Hindlimb muscle (tissue), 1 donor: ENCODE results near the gene RPS19. TPM values are rescaled to one million over a fixed set of nuclear protein-coding genes. Genes with fewer than 3 reads are reported as not detected.
A peak's percentile ranks its signal among the peaks of the same experiment; 100 is the strongest.

Experiments used
- DNase-seq: peaks from one replicate; pipeline ENCODE4 v3.0.0-alpha.2; 2013
- polyA plus RNA-seq: library from polyadenylated mRNA; unstranded; fragments of 120-200 nt; gene quantifications from one replicate; pipeline ENCODE4 v1.2.1, GENCODE V29; 2013; ENCODE audit not compliant: insufficient read length

The RPS19 gene
- polyA plus RNA-seq, result 2,264 TPM

DNA sequence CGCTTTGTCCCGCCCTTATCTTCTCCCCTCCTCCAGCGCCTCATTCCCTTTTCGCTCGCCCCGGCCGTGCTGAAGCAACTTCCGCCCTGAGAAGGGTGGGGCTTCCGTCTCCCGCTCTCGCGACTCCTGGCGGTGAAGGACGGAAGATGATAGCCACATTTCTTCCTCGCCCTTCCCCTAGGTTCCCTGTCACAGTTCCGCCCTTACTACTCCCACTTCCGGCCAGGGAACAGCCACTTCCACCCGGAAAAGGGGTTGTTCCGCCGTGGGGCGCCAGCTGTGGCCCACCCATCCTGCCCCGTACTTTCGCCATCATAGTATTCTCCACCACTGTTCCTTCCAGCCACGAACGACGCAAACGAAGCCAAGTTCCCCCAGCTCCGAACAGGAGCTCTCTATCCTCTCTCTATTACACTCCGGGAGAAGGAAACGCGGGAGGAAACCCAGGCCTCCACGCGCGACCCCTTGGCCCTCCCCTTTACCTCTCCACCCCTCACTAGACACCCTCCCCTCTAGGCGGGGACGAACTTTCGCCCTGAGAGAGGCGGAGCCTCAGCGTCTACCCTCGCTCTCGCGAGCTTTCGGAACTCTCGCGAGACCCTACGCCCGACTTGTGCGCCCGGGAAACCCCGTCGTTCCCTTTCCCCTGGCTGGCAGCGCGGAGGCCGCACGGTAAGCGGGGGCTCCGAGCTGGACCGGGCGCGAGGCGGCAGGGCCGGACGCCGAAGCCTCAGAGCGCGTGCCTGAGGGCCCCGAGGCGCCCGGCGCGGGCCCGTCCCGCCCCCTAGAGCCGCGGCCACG is at the start of gene RPS19:
Gene RPS19 (plus strand): TSS at position 638 of the 801 bp plus-strand sequence. CDS start 520 bp downstream, outside the sequence.
- DNase-seq, result peak; percentile 100

DNA sequence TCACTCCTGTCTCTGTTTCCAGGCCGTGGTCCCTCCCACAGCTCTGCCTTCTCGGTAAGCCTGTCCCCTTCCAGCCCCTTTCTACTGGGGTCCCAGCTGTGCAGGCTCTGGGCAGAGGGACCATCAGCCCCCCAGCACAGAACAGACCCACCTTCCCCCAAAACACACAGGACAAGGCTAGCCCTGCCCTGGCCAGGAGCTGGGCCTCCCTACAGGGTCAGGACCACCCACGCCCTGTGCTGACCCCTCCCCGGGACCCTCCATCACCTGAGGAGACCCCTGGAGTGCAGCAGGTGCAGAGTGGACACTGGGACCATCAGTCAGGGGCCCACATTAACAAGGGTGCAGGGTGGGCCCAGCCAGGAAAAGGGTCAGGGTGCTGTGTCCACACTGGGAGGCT is 49.8 kb upstream of the RPS19 start:
- DNase-seq, result no peak

DNA sequence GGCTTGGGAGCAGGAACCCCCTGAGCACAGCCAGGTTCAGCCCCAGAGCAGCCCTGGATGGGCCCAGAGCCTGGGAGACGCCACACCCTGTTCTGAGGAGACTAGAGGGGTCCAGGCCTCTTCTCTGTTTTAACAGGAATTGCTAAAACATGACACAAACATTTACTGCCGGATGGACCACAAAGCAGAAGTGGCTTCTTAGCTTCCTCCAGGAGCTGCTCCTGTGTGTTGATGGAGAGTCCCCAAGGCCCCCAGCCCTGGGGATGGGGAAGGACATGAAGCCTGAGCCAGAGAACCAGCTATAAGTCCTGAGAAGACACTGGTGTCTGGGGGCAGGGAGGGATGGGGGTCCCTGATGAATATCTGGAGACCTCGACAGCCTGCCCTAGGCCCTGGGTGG is 49.0 kb upstream of the RPS19 start:
- no peak for DNase-seq

DNA sequence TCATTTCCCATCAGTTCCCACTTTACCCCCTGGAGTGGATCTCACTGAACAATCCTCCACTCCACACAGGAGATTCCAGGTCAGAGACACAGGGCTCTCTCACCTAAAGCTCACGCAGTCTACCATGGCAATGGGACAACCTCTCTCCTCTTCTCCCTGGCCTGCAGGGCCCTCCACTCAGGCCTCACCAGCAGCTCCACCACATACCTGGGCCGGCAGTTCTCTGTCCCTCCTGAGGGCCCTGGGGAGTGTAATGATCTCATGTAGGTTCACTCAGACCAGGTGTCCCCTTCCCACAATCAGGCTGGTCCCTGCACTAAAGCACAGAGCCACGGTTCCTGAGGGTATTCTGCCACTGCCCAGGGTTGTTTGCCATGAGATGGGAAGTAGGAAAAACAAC is 48.1 kb upstream of the RPS19 start:
- no peak for DNase-seq

DNA sequence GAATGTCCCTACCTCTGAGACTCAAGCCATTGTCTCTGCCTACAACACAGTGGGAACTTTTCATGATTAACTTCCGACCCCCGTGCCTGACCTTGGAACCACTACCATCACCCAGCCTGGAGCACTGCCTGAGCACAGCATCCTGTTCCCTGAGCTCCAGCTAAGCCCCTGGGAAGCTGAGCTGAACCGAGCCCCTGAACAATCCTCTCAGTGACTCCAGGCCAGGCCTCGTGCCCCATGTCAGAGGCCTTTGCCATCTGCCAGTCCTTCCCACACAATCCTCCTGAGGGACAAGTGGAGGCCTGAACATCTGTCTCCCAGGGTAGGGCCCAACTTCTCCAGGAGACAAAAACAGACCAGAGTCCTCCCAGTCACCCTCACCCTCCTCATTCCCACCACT is 46.1 kb upstream of the RPS19 start:
- no peak for DNase-seq

DNA sequence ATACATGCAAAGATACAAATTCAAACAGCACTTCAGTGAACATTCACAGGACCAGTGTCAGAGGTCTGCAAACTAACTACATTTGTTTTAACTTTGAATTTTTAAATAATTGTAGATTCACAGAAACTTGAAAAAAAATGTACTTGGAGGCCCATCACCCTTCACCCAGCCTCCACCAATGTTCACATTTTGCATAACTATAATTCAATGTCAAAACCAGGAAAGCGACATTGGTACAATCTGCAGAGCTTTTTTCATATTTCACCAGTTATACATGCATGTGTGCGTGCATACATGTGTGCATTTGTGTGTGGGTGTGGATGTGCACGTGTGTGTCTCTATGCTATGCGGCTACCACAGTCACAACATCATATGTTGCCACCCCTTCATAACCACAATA is 44.8 kb upstream of the RPS19 start:
- DNase-seq, result no peak

DNA sequence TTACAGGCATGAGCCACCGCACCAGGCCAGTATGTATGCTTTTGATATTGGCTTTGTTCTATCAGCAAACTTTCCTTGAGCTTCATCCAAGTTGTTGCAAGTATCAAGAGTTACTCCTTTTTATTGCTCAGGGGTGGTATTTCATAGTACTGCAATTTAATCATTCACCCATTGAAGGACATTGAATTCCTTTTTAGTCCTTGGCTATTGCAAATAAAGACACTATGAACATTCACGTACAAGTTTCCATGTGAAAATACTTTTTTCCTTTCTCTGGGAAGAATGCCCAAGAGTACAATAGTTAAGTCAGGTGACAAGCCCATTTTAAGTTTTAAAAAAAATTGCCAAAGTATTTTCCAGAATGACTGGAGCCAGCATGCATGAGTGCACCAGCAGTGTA is 43.3 kb upstream of the RPS19 start:
- DNase-seq, result no peak

DNA sequence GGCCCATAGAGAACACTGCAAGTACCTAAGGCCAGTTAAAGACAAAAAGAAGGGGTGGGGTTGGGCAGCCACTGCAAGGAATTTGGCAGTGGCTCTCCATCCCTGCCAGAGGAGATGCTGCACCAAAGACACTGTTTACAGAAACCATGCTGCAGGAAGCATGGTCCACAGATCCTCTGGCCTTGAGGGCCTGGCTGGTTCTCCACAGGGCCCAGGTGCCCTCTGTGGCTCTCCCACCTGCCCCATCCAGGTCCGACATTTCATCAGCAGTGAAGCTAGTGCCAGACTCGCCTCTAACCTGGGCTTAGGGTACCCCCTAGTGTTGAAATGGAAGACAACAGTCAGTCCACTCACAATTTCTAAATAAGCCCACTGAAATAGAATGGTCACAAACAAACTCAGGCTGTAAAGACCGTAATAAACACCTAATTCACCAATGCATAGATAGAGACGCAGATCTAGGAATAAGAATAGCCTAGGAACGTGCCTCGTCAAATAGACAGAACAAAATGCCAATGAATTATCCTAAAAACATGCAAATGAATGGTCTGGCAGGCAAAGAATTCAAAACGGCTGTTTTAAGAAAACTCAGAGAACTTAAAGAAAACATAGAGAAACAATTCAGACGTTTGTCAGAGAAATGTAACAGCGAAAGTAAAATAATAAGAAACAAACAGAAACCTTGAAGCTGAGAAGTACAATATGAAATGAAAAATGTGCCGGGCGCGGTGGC is 38.9 kb upstream of the RPS19 start:
- no peak for DNase-seq

DNA sequence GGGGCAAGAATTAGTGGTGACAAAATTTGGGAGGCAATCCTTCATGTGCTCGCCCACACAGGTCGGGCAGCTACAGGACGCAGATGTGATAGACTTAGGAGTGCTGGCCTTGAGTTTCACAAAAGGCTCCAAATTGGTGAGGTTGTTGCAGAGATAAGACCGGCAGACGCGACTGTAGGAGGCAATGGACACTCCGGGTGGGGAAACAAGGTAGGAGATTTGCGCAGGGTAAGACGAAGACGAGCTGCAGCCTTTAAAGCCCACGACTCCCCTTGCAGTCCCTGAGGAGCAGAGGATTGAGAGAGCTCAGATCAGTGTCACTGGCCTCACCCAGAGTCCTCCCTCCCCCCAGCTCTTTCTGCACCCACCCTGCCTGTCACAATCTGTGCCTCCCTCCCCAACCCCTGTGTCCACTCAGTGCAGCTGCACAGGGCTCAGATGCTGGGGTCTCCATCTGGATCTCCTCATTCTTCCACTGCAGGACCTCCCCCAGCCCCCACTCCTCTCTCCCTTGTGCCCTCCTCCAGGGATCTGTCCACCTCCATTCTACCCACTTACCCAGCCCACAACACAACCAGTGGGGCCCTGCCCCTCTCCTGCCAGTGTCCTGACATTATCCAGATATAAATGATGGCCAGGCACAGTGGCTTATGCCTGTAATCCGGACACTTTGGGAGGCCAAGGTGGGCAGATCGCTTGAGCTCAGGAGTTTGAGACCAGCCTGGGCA is 21.9 kb upstream of the RPS19 start:
- DNase-seq, result no peak

DNA sequence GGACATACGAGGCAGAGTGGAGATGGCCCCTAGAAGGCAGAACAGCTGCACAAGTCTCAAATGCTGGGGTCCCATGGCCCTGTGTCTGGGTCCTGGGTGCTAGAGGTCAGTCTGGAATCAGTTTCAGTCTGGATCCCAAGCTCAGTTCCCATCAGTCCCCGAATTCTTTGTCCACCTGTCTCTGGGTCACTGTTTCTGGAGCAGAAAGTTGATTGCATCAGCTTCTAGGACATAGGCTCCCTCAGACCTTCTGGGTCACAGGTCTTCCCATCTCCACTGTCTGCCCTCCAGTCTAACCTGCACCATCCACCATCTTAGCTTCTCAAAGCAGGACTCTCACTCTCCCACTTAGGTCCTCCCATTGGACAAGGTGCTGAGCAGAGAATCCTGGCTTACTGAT is 20.8 kb upstream of the RPS19 start:
- no peak for DNase-seq

DNA sequence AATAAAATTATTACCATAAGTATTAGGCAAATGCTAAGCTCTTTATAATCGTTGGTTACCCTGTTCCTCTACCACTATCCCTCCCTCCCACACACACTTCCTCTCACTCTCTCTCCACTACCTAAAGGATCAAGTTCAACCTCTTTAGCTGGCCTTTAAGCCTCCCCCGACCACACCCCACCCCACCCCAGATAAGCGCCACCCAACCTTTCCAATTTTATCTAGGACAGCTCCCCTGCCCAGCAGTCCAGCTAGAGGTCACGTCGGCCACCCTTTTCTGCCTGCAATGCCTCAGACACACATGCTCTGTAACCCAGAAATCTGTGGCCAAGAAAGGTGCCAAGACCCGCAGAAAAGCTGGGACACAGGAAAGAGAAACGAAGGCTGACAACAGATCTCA is 16.7 kb upstream of the RPS19 start:
- no peak for DNase-seq

DNA sequence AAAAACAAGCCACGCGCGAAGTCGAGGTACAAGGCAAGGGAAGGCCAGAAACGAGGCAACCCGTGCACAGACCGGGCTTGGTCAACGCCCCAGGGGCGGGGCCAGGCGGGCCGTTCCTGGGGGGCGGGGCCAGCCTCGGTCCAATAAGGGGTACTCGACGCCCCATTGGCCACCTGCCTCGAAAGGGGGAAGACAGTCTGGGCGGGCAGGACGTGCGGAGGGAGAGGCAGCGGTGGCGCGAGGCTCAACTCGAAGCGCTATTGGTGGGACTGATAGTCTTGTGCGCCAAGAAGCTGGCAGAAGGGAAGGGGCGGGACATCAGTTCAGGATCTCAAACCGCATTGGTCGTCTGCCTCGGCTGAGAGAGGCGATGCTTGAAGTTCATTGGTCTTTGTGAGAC is 15.5 kb upstream of the RPS19 start, which contains the start of gene LYPD4:
Gene LYPD4 (minus strand): TSS at position 83 of the 400 bp plus-strand sequence. CDS start 5,398 bp downstream, outside the sequence.
- no peak for DNase-seq

DNA sequence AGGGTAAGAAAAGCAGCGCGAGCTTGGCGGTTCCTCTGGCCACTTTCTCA is 15.2 kb upstream of the RPS19 start, which contains the start of gene DMRTC2:
Gene DMRTC2 (plus strand): TSS at position 42 of the 50 bp plus-strand sequence. CDS start 2,387 bp downstream, outside the sequence.
- DNase-seq, result no peak

DNA sequence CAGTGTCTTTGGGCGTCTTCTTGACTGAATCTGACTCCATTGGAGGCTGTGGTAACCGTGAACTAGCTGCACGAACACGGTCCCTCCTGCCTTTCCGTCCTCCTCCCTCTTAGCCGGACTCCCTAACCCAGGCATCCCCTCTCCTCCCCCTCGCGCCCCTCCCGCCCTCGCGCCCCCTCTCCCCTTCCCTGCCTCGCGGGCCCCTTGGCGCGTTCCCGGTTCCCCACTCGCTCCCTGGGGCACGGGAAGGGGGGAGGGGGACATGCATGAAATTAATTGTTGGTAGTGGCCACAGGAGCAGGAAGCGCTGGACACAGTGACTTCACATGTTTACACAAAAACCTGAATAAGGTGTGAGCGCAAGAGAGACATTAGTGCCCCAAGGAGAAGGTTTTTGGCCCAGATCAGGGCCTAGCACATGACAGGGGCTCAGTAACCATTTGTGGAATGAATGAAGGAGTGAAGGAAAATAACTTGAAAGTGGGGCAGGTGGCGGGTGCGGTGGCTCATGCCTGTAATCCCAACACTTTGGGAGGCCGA is 14.9 kb upstream of the RPS19 start:
- DNase-seq, result no peak

DNA sequence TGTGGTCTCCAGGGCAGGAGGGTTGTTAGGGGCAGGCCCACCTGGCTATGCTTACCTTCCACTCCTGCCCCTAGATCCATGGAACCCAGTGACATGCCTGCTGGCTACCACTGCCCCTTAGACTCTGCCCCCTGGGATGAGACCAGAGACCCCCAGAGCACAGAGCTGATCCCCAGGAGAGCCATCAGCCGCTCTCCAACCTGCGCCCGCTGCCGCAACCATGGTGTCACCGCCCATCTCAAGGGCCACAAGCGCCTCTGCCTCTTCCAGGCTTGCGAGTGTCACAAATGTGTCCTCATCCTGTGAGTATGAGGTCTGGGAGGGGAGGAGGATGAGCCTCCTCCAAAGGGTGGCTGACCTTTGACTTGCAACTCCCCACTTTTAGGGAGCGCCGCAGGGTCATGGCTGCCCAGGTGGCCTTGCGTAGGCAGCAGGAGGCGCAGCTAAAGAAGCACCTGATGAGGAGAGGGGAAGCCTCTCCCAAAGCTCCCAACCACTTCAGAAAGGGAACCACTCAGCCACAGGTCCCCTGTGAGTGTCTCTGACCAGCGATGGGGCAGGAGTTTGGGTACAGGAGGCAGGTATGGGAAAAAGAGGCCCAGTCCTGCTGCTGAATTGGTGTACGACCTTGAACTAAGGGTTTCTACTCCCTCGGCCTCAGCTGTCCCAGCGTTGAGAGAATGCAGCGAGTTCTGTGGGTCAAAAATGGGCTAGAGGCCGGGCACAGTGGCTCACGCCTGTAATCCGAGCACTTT is 12.5 kb upstream of the RPS19 start:
- DNase-seq, result no peak

DNA sequence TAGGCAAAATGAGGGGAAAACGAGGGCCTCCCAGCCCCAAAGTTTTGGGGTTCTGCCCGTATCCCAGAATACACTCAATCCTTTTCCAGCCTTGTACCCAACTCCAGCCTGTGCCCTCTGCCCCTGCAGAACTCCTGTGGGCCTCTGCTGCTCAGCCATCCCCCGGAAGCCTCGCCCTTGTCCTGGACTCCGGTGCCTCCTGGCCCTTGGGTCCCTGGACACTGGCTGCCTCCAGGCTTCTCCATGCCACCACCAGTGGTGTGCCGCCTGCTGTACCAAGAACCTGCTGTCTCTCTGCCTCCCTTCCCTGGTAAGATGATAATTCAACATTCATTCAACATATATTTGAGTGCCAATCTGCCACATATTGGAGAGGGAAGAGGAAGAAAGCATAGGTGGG is 11.4 kb upstream of the RPS19 start:
- no peak for DNase-seq

DNA sequence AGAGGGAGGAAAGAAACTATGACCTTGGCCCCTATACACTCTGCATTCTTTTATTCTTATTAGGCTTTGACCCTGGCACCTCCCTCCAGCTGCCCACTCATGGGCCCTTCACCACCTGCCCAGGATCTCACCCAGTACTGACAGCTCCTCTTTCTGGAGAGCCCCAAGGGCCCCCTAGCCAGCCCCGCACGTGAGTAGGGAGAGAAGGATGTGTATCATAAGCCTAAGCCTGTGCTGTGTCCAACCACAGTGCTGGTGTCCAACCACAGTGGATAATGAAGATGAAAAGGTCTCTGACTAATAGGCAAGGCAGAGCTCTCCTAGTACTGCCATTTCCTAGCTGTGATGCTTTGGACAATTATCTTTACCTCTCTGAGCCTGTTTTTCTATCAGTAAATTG is 11.0 kb upstream of the RPS19 start:
- no peak for DNase-seq

DNA sequence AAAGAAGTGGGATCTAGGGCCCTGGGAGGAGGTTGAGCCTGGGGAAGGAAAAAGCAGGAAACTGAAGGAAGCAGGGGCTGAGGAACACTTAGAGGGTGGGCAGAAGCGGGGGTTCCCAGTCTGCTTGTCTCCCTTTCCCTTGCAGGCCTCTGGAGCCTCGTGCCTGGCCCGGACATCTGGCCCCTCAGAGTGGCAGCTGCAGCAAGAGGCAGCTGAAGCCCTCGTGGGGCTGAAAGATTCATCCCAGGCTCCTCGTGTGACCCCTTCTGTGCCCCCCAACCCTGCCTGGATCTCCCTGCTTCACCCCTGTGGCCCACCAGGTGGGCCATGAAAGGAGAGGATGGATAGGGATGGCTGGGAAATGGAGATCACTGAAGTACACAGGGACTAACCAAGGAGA is 9.7 kb upstream of the RPS19 start:
- no peak for DNase-seq

DNA sequence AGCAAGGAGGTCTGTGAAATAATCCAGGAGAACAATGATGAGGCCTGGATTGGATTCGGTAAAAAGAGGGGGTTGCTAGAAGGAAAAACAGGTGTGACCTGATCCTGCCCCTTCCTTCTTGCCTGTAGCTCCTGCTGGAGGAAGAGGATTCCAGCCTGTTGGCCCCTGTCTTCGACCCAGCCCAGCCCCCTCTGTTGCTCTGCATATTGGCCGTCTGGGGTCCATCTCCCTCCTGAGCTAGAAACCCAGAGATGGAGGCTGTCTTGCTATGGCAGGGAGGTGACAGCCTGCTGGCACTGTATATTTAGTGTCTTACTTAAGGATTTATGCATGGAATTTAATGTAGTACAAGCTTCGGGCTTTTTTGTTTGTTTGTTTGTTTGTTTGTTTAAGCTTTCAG is 8.6 kb upstream of the RPS19 start:
- DNase-seq, result no peak

DNA sequence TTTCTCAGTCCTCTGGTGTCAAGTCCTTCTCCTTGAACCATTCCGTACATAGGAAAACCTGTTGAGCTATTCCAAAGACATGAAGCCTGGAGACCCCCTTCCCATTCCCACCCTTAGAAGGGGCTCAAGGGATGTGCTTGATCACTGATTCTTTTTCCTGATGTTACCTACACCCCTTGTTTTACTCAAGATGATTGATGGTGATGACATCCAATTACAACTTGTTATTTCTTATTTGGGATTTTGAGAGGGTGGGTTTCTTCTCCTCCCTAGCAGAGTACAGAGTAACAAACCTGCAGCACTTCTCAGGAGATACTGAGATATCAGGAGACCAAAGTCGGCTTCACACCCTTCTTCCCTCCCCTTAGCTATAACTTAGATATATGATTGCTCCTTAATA is 6.7 kb upstream of the RPS19 start:
- no peak for DNase-seq

DNA sequence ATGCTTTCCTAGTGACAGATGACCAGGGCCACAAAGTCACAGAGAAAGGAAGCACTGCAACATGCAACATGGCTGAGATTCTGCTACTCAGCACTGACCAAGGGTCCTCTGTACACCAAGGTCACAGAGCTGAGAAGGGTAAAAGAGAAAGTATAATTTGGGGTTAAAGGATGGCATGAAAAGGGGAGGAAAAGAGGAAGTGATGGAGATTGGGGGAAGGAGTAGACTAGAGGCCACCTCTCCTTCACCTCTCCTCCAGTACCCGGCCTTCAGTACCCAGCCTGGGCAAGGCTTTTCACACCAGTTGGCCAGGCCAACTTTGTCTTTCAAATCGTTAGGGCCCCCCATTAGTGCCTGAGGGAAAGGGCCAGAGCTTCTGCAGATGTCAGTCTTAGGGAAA is 6.3 kb upstream of the RPS19 start:
- no peak for DNase-seq

DNA sequence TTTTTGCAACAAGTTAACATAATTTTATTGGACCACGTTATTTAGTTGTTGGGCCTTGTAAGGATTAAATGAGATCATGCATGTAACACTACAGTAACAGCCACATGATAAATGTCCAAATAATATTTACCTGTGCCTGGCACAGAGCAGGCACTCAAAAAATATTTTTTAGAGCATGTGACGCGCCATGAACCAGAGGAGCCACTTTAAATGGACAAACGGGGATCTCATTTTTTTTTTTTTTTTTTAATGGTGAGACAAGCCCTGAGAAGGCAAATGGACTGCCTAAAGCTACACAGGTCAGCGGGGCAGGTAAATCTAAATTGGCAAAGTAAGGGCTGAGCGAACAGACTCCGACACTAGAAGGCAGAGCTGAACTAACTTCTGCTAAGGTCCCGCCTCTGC is 840 bp upstream of the RPS19 start:
- no peak for DNase-seq
